ENCODE measurements around the gene TNP2.

TNP2 gene

GRCh38 chr16:11273721-11274324 is 4.7 kb upstream of the TNP2 start:
- no peak for TF ChIP-seq ZFX (IDR thresholded peaks at IDR 0.05; ENCODE audit: borderline replicate concordance)
- TF ChIP-seq, protein P1, sequence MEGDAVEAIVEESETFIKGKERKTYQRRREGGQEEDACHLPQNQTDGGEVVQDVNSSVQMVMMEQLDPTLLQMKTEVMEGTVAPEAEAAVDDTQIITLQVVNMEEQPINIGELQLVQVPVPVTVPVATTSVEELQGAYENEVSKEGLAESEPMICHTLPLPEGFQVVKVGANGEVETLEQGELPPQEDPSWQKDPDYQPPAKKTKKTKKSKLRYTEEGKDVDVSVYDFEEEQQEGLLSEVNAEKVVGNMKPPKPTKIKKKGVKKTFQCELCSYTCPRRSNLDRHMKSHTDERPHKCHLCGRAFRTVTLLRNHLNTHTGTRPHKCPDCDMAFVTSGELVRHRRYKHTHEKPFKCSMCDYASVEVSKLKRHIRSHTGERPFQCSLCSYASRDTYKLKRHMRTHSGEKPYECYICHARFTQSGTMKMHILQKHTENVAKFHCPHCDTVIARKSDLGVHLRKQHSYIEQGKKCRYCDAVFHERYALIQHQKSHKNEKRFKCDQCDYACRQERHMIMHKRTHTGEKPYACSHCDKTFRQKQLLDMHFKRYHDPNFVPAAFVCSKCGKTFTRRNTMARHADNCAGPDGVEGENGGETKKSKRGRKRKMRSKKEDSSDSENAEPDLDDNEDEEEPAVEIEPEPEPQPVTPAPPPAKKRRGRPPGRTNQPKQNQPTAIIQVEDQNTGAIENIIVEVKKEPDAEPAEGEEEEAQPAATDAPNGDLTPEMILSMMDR (IDR thresholded peaks at IDR 0.05) = no peak

DNA sequence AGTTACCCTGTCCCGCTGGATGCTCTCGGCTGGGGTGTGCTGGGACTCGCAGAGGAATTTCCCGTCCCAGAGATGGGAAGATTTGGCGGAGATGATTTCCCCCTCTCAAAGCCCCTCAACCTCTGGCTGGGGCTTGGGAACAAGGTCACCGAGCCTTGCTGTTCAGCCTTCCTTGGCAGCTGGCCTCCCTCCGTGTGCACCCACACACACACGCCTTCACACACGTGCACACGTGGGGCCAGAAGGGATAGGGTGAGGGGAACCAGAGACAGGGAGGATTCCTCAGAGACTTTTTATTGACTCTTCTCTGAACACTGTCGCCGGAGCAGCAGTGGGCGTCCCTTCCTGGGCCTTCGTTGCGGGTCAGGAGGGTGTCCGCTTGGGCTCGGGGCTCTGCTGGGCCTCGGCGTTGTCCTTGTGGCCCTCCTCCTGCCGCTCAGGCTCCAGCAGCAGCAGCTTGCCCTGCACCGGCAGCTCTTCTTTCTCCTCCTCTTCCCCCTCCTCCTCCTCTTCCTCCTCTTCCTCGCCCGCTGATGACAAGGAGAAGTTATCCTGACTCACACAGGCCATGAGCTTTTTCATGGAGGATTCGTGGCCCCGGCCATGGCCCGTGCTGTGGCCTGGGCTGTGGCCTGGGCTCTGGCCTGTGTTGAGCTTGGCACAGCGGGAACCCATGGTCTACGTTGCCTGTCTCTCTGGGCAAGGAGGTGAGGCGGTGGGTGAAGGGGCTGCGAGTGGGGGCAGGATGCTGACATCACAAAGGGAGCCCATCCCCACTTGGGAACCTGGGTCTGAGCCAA is 4.0 kb upstream of the TNP2 start, which contains the start of gene PRM3:
TSS of gene PRM3 (minus strand) at position 709 of the 800 bp plus-strand sequence. CDS start at position 675, 34 bp downstream.
- no peak for TF ChIP-seq ZFX (IDR thresholded peaks at IDR 0.05; ENCODE audit: borderline replicate concordance)
- TF ChIP-seq, protein P1 (IDR thresholded peaks at IDR 0.05) = no peak
- no peak within 1 kb of the TSS for H3K27ac ChIP-seq

More at GRCh38 chr16:11273721-11274324, 4.7 kb upstream of the TNP2 start:
- H3K27ac ChIP-seq = no peak overlapping the region

DNA sequence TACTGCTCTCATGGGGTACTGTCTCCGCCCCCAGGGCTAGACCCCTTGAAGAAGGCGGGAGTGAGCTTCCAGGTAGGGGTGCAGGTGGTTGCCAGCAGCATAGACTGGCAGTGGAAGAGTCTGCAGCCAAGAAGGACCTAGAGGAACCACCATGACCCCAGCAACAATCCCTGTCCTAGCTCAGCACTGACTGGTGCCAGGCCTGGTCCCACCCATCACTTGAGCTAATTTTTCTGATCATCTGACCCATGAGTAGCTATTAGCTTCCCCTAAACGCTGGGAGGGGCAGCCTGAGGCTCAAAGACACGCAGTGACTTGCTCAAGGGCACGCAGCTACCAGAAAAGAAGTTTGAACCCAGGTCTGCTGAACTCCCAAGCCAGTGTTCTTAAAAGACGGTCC is 3.4 kb upstream of the TNP2 start:
- TF ChIP-seq, protein P1 (IDR thresholded peaks at IDR 0.05) = no peak
- no peak for TF ChIP-seq ZFX (IDR thresholded peaks at IDR 0.05; ENCODE audit: borderline replicate concordance)
- H3K27ac ChIP-seq = no peak overlapping the region

- TF ChIP-seq ZFX (IDR thresholded peaks at IDR 0.05; ENCODE audit: borderline replicate concordance) = no peak
- TF ChIP-seq, protein P1 (IDR thresholded peaks at IDR 0.05) = no peak
- no peak overlapping the region for H3K27ac ChIP-seq
These were observed 2.5 kb upstream of the TNP2 start for GRCh38 chr16:11271610-11272009.

DNA sequence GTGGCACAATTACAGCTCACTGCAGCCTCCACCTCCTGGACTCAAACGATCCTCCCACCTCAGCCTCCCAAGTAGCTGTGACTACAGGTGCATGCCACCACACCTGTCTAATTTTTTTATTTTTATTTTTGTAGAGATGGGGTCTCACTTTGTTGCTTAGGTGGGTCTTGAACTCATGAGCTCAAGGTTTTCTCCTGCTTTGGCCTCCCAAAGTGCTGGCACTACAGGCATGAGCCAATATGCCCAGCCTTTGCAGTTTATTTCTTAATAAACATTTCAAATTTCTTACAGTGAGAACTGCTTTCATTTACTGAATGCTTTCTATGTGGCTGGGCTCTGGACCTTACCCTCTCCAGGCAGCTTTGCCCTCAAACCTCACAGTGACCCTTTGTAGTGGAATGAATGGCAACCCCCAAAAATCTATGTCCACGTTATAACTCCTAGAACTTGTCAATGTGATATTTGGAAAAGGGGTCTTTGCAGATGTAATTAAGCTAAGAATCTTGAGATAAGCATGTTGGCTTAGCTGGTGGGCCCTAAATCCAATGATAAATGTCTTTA is 1.6 kb upstream of the TNP2 start:
- H3K27ac ChIP-seq = no peak overlapping the region
- no peak for TF ChIP-seq ZFX (IDR thresholded peaks at IDR 0.05; ENCODE audit: borderline replicate concordance)
- TF ChIP-seq, protein P1 (IDR thresholded peaks at IDR 0.05) = no peak

- H3K27ac ChIP-seq = no peak overlapping the region
- TF ChIP-seq ZFX (IDR thresholded peaks at IDR 0.05; ENCODE audit: borderline replicate concordance) = no peak
- TF ChIP-seq, protein P1 (IDR thresholded peaks at IDR 0.05) = no peak
These were observed 4.0 kb downstream of the TNP2 start for GRCh38 chr16:11265124-11265523.

All from 22Rv1 (cell line).